NCI-H1417 treated with DMSO at 0.1 percent for 48 hours (cell line): Measurements from ENCODE around the gene RBM12.

ENCODE experiments used
- DNase-seq: peaks from one replicate; lab custom pipeline; 2025; lab: John Stamatoyannopoulos, UW

RBM12 gene

DNA sequence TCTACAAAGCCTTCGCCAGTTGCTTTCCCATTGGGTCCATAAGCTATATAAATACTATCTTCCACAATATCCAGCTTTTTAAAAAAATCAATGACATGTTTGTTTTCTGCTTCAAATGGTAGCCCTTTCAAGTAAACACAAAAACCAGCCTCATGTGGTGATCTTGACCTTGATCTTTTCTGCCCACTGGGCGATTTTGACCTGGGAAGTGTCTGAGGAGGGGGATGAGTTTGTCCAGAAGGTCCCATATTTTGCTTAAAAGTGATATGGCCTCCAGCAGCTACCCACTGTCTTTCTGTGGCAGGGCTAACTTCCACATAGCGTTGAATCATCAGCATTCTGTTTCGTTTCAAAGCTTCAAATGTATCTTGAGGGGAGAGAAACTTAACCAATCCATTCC is 10.8 kb downstream of the RBM12 start:
- DNase-seq: no peak

DNA sequence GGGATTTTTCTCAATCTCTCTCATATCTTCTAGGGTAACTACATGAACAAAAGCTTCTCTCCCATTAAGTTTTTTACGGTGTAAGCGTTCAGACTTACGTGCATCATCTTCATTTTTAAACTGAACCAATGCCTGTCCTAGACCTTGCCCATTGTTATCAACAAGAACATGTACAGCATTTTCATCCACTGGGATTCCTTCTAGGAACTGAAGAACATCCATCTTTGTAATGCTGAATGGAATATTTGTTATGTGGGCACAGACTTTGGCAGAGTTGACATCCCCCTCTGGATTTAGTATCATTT is 11.3 kb downstream of the RBM12 start:
- DNase-seq: no peak

- no peak for DNase-seq
Observed at GRCh38 chr20:35652641-35653429, 11.9 kb downstream of the RBM12 start.

- no peak for DNase-seq
Observed at GRCh38 chr20:35651958-35652357, 12.7 kb downstream of the RBM12 start.

DNA sequence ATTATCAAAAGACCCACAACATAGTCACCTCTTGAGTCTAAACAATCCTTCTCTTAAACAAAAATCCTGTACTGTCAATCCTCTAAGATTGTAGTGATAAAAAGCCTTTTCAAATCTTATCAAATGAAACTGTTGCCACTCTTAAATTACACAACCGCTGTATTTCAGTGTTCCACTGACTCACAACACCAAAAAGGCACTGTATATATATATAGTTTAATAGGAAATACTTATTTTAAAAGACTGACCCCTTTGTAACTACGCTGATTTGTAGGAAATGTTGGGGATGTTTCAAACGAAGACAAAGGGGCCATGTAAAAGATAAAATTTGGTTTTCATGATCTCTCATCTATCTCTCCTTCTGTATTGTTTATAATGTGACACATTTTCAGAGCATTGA is 14.1 kb downstream of the RBM12 start:
- no peak for DNase-seq

DNA sequence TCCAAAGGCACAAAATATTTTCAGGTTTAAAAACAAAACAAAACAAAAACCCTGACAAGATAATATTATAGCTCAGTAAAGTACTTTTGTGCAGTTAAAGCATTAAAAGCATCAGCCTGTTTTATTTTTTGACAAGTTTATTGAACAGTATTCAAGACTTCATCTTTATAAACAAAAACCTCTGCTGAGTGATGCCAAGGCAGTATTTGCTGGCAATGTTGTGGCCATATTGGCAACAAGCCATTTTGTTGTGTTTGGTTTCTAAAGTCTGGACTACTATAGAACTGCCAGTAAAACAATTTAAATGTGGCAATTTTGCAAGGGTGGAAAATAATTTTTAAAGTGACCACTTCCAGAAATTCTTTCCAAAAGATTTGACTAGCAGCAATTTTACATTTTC is 15.9 kb downstream of the RBM12 start:
- no peak for DNase-seq

DNA sequence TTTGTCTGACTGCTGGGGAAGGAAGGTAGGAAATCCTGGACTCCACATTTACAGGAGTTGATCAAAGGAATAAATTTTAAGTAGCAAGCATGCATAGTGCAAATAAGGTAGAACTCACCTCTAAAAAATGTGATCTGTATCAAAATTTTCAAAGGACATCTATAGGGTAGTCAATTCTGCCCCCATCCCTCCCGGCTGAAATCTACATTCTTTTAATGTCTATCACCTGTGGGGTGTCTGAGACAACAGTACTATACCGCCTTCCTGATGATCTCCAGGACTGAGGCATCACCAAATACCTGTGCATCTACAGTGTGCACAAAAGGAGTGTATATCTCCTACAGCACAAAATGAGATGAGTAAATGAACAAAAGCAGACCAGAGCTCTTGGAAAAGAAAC is 19.9 kb downstream of the RBM12 start:
- DNase-seq: no peak

DNA sequence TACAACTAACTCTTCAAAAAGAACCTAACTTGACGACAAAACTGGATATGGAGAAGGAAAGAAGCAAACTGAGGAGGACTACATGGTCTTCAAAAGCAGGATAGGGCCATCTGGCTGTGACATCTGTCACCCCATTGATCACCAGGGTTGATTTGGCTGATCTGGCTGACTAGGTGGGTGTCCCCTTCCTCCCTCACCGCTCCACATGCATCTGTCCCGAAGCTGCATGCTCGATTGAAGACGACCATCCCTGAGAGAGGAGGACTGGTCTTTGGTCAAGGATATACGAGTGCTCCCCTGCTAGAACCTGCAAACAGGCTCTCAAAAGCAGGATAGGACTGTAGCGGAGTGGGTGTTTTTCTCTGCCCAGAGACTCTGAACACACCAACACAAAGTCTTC is 21.7 kb downstream of the RBM12 start:
- no peak for DNase-seq

DNA sequence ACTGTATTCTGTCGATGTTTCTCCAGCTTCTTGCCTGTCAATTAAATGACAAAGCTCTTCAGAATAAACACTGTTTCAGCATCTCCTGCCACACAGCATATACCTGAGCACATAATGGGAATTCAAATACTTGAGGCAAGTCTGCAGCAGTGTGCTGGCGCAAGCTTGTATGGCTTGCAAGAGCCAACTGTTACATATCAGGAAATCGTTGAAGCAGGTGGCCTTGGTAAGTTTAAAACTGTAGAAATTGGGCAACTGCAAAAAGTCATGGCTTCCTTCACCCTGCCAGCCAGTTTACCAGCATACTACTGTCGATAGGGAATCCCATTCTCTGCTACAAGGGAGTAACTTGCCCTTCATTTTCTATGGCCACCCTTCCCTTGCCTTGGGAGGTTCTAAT is 23.0 kb downstream of the RBM12 start:
- no peak for DNase-seq

DNA sequence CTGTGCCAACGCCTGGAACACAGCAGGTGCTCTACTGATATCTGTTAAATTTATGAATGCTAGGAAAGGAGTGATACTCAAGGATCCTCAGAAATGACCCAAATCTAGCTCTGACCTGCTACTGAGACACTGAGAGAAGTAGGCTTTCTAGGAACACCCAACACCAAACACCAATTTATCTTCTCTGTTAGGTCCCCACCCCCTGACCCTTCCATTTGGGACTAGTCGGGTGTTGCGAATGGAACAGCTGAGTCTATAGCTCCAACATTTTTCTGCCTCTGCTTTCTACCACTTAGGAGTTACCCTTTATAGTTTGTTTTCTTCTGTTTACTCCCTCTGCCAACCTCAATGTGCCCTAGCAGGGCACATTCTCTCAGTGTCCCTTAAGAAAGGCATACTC is 24.0 kb downstream of the RBM12 start:
- no peak for DNase-seq

DNA sequence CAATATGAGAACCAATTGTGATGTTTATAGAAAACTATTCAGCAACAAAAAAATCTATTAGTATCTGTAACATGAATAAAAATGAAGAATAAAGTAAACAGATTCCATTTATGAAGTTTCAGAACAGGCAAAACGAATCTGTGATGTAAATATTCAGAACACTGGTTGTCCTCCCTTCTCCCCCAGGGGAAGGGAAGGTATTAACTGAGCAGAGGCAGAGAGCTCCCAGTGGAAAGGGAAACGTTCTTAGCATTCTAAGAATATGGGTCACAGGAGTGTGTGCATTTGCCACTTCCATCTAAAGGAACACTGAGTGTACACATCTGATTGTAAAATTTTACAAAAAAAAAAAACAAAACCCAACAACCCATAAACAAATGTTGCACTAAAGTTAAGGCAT is 25.9 kb downstream of the RBM12 start:
- no peak for DNase-seq

DNA sequence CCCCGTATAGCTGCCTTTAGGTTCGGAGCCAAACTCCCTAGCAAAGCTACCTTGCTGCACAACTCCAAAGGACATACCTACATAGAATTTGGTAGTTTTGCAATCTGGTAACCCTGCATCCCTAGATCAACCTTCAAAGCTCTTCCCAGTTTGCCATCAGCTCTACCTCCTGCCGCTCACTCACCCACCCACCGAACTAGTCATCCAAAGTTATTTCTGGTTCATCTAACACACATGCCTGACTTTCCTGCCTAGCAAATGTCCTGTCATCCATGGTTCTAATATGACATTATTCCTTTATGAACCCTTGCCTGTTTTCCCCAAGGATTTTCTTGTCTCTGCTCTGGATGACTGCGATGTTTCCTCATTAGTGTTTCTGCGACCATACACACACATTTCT is 27.4 kb downstream of the RBM12 start:
- no peak for DNase-seq

GRCh38 chr20:35636095-35636494 is 28.6 kb downstream of the RBM12 start:
- no peak for DNase-seq

DNA sequence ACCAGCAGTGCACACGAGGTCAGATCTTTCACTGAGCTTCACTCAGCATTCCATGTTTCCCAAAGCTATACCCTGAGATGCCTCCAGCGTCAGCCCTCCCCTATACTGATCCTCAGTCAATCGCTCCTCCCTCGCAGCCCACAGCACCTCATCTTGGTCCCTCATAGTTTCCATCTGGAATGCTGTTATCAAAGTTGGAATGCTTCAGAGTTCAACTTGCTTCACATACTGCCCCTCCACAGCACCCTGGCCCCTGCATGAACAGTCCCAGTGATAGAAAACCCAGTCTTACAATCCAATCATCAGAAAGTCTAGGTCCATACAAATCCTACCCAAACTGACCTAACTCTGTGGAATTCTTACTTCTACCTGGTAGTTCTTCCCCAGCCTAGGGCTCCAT is 29.0 kb downstream of the RBM12 start:
- no peak for DNase-seq

DNA sequence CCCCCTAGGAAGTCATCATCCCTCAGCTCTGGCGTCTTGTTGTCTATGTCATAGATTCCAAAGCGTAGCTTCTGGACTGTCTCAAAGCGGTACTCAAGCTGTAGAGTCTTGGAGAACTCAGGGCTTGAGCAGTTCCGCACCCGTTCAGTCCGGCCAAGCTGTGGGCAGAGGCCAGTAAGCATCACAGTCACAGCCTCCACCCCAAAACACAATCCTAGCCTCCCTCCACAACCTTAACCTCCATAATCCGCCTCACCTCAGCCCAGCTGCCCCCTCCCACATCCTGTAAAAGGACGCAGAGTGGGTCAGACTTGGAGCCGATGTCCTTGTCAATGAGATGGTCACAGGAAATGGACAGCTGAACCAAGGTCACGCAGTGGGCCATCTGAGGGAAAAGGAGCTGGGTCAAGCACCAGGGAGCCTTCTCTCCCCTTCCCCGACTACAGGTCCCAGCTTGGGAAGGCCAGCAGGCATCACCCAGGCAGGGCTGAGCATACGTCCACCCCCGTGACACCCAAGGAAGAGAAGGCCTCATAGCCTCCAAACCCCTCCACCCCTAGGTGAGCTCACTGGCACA is 32.1 kb downstream of the RBM12 start:
- DNase-seq: no peak

DNA sequence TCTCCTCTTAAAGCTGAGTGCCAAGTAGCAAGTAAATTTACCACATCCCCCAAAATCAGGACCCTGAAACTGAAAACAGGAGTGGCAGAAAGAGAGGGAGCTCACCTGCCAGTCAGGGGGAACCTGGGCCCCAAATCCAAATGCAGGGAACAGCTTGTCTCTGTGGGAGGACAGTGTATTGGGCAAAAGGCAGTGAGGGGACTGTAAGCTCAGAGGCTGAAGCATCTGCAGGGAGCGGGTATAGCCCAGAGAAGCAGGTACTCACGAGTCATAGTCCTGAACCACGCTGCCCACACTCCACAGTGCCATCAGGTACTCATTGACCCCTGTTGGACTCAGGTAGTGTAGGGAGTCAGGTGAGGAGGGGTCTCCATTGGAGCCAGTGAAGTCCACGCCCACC is 34.1 kb downstream of the RBM12 start:
- DNase-seq: no peak

DNA sequence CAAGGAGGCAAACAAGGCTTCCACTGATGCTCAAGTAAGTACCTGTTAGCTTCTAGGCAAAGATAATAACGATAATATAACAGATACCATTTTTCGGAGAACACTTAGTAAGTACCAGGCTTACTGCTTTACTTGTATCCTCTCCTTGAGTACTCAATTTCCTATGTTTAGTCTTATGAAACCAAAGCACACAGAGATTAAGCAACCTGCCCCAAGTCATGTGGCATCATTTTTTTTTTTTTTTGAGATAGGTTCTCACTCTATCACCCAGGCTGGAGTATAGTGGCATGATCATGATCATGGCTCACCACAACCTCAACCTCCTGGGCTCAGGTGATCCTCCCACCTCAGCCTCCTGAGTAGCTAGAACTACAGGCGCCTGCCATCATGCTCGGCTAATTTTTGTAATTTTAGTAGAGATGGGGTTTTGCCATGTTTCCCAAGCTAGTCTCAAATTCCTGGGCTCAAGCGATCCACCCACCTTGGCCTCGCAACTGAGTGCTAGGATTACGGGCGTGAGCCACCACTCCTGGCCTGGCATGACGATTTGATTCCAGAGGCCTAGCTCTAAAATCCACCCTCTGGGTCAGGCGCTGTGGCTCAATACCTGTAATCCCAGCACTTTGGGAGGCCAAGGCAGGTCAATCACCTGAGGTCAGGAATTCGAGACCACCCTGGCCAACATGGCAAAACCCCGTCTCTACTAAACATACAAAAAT is 35.1 kb downstream of the RBM12 start:
- no peak for DNase-seq

DNA sequence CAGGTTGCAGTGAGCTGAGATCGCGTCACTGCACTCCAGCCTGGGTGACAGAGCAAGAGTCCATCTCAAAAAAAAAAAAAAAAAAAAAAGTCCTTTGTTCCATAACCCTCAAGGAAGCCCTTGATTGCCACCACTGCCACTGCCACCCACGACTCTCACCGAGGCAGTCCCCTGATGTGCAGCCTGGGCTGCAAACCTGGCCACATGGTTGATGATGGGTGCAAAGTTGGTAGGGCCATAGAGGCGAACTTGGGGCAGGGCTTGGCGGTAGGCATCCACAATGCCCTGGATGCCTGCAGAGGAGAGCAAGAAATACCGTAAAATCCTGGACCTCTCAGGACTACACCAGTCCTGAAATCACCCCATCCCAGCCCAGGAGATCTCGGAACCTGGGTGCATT is 37.6 kb downstream of the RBM12 start:
- no peak for DNase-seq

DNA sequence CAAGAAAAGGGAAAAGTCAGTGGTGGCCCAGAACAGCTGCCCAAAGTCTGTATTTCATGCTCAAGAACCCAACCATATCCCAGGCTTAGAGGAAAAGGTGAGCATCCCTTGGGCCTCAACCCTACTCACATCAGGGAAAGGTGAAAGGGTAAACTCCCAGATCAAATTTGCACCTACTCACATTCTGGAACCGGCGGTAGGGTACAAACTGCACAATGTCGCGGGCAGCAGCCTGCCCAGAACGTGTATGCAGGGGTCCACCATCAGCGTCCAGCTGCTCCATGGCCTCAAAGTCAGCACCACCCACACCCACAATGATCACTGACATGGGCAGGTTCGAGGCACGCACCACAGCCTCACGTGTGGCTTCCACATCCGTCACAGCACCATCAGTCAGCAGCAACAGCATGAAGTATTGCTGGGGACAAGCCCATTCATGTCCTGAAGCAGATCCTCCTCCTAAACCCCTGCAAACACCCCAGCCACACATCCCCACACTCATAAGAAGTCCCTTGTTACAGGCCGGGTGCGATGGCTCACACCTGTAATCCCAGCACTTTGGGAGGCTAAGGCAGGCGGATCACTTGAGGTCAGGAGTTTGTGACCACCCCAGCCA is 38.2 kb downstream of the RBM12 start:
- DNase-seq: no peak

GRCh38 chr20:35625584-35626385 is 38.9 kb downstream of the RBM12 start:
- no peak for DNase-seq

DNA sequence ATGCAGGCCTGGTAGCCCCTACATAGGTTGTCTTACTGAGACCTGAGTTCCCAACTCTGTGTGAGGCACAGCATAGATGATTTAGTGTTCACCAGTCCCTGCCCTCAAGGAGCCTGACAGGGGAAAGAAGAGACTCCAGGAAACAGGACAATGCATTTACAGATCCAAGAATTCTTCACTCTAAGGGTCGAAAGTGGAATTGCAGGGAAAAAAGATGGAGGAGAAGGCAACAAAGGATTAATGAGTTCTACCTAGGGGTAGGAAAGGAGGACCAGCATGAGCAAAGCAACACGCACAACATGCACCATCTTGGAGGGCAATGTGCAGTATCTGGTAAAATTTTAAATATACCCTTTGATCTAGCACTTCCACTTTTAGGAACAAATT is 43.1 kb downstream of the RBM12 start:
- no peak for DNase-seq

- DNase-seq: no peak
Observed at GRCh38 chr20:35620818-35621559, 43.7 kb downstream of the RBM12 start.
